GM23338 (cell line): ENCODE results near the gene INPP5D. TPM values are rescaled to one million over a fixed set of nuclear protein-coding genes. Genes with fewer than 3 reads are reported as not detected.

Experiments used
- ATAC-seq: fragments of 200-7000 bp; cut with Tn5 transposase; 3 replicates; pipeline ENCODE4 v1.9.1; 2020
- DNase-seq: peaks from one replicate; pipeline ENCODE4 v3.0.0-alpha.2; 2015; ENCODE audit warnings: low spot score
- H2AFZ ChIP-seq: fragments of 200-600 bp; sonication (generic); 2 replicates; pipeline ENCODE4 v1.8.0; 2016; ENCODE audit warnings: antibody characterized with exemption, mild to moderate bottlenecking, moderate library complexity
- H3F3A ChIP-seq: fragments of 200-600 bp; sonication (generic); replicated peaks from 2 replicates; pipeline ENCODE4 v1.8.0; 2017; ENCODE audit warnings: antibody characterized with exemption, mixed run types, low read depth
- H3K27ac ChIP-seq: fragments of 200-600 bp; sonication (generic); 2 replicates; pipeline ENCODE4 v1.6.1; 2016; ENCODE audit warnings: low read depth
- H3K27me3 ChIP-seq: fragments of 200-600 bp; sonication (generic); 2 replicates; pipeline ENCODE4 v1.8.0; 2016; ENCODE audit warnings: mild to moderate bottlenecking, mixed run types, moderate library complexity; ENCODE audit not compliant: insufficient read depth
- H3K36me3 ChIP-seq: fragments of 200-600 bp; sonication (generic); 2 replicates; pipeline ENCODE4 v1.8.0; 2016; ENCODE audit warnings: mild to moderate bottlenecking; ENCODE audit not compliant: insufficient read depth
- H3K4me1 ChIP-seq: fragments of 200-600 bp; sonication (generic); 2 replicates; pipeline ENCODE4 v1.8.0; 2016; ENCODE audit warnings: mild to moderate bottlenecking, moderate library complexity; ENCODE audit not compliant: insufficient read depth
- H3K4me2 ChIP-seq: fragments of 200-600 bp; sonication (generic); 2 replicates; pipeline ENCODE4 v1.7.1; 2017; ENCODE audit warnings: mixed run types
- H3K4me3 ChIP-seq: fragments of 200-600 bp; sonication (generic); 2 replicates; pipeline ENCODE4 v1.6.1; 2016; ENCODE audit warnings: mixed run types
- H3K79me2 ChIP-seq: fragments of 200-600 bp; sonication (generic); replicated peaks from 2 replicates; pipeline ENCODE4 v1.8.0; 2017; ENCODE audit warnings: mild to moderate bottlenecking; ENCODE audit not compliant: insufficient read depth
- H3K9me2 ChIP-seq: fragments of 200-600 bp; sonication (generic); 2 replicates; pipeline ENCODE4 v1.8.0; 2017; ENCODE audit not compliant: insufficient read depth
- H4K20me1 ChIP-seq: fragments of 200-600 bp; sonication (generic); replicated peaks from 2 replicates; pipeline ENCODE4 v1.8.0; 2017; ENCODE audit warnings: mild to moderate bottlenecking; ENCODE audit not compliant: insufficient read depth
- H3K27ac Mint-ChIP-seq: 2 replicates; pipeline ENCODE4 v1.8.0; 2020; ENCODE audit warnings: inconsistent platforms, mild to moderate bottlenecking, moderate library complexity, mixed read lengths
- H3K27me3 Mint-ChIP-seq: 3 replicates; pipeline ENCODE4 v1.8.0; 2022; ENCODE audit warnings: low read depth, mild to moderate bottlenecking, moderate library complexity, mixed read lengths, inconsistent platforms; ENCODE audit not compliant: insufficient read depth, poor library complexity
- H3K36me3 Mint-ChIP-seq: 3 replicates; pipeline ENCODE4 v1.8.0; 2021; ENCODE audit warnings: low read depth, mild to moderate bottlenecking, inconsistent platforms, moderate library complexity, mixed read lengths
- H3K4me1 Mint-ChIP-seq: 3 replicates; pipeline ENCODE4 v1.8.0; 2020; ENCODE audit warnings: mild to moderate bottlenecking, inconsistent platforms, mixed read lengths
- H3K4me3 Mint-ChIP-seq: 3 replicates; pipeline ENCODE4 v1.8.0; 2021; ENCODE audit warnings: moderate library complexity, mild to moderate bottlenecking, inconsistent platforms, mixed read lengths
- H3K9me3 Mint-ChIP-seq: 3 replicates; pipeline ENCODE4 v1.8.0; 2020; ENCODE audit warnings: moderate library complexity, mild to moderate bottlenecking, inconsistent platforms, mixed read lengths
- CTCF ChIP-seq, 2 experiments: fragments of 200-600 bp in 1 of 2; sonication (generic) in 1 of 2; conservative IDR thresholded peaks; 2 replicates each; pipeline versions ENCODE4 v1.5.1 to v1.6.1; 2016 to 2017; ENCODE audit warnings: antibody characterized with exemption in 2 of 2, low read depth in 2 of 2, mild to moderate bottlenecking in 2 of 2, moderate library complexity in 1 of 2
- EZH2 ChIP-seq: fragments of 200-600 bp; sonication (generic); IDR thresholded peaks from one replicate; pipeline ENCODE4 v1.8.0; 2017; ENCODE audit warnings: antibody characterized with exemption, mild to moderate bottlenecking, low read depth; ENCODE audit not compliant: unreplicated experiment
- JUNB ChIP-seq: IDR thresholded peaks from one replicate; pipeline ENCODE4 v1.6.1; 2016; ENCODE audit warnings: antibody characterized with exemption; ENCODE audit not compliant: unreplicated experiment
- NANOG ChIP-seq: IDR thresholded peaks from 2 replicates; pipeline ENCODE4 v1.6.1; 2016; ENCODE audit warnings: antibody characterized with exemption, borderline replicate concordance
- POLR2AphosphoS5 ChIP-seq: IDR thresholded peaks from 2 replicates; pipeline ENCODE4 v1.6.1; 2016; ENCODE audit warnings: antibody characterized with exemption, low read depth
- ZNF331 ChIP-seq: fragments of 250-450 bp; sonication (Bioruptor Pico); IDR thresholded peaks from 2 replicates; pipeline ENCODE4 v1.5.0; 2020; ENCODE audit warnings: low read depth, mild to moderate bottlenecking, moderate library complexity
- ZNF462 ChIP-seq: fragments of 250-450 bp; sonication (Bioruptor Pico); IDR thresholded peaks from 2 replicates; pipeline ENCODE4 v1.5.0; 2020; ENCODE audit warnings: mild to moderate bottlenecking, moderate library complexity
- polyA plus RNA-seq: library from polyadenylated mRNA; unstranded; fragments of >200 nt; fragmentation: Nextera tagmentation; extraction: Ambion mirVana; gene quantifications from 2 replicates; pipeline ENCODE4 v1.2.1, GENCODE V29; 2016
- total RNA-seq: library from RNA; depleted of rRNA; stranded (reverse); fragments of >200 nt; shearing (Covaris generic); gene quantifications from 2 replicates; pipeline ENCODE4 v1.2.3, GENCODE V29; 2014

INPP5D gene
- total and polyA plus RNA-seq, 2 experiments from 2014 or later: 6.6 to 8.3 TPM

- H3K4me3 ChIP-seq: no peak overlapping the region
- no peaks in the 10 kb centered on the region for H3K4me1 ChIP-seq
- H3K27me3 Mint-ChIP-seq: peaks cover 13% of the 10 kb centered on the region
- H3K79me2 ChIP-seq: no peaks in the 10 kb centered on the region
- H2AFZ ChIP-seq: no peak overlapping the region
- no peak overlapping the region for H3K27ac ChIP-seq
- DNase-seq: no peak
- no peak overlapping the region for H3K27ac Mint-ChIP-seq
- ATAC-seq: peak; percentile 58
- no peaks in the 10 kb centered on the region for H3K27me3 ChIP-seq
- TF ChIP-seq ZNF331 (no peak), CTCF (conservative IDR thresholded peaks at IDR 0.05; ENCODE audit: low read depth in 2 of 2) (no peak), ZNF462 (no peak), NANOG (no peak), JUNB (no peak), POLR2AphosphoS5 (no peak), EZH2 (no peak)
- no peak overlapping the region for H3K4me2 ChIP-seq
- no peaks in the 10 kb centered on the region for H3F3A ChIP-seq
- H3K36me3 ChIP-seq: no peaks in the 10 kb centered on the region
- H3K9me2 ChIP-seq: no peaks in the 10 kb centered on the region
- H3K4me1 Mint-ChIP-seq: no peaks in the 10 kb centered on the region; the same call in 2 of the 3 replicates
- H4K20me1 ChIP-seq: no peaks in the 10 kb centered on the region
- no peaks in the 10 kb centered on the region; the same call in 2 of the 3 replicates for H3K36me3 Mint-ChIP-seq
- H3K4me3 Mint-ChIP-seq: no peak overlapping the region
- H3K9me3 Mint-ChIP-seq: no peaks in the 10 kb centered on the region
Measured at GRCh38 chr2:233108611-233109490, 48.7 kb downstream of the INPP5D start.
